HG02884 (cell line): ENCODE results near the gene HDLBP.

Experiments used
- ATAC-seq: cut with Tn5 transposase; IDR thresholded peaks from one replicate; pipeline ENCODE4 v1.9.1; 2021; ENCODE audit warnings: mild to moderate bottlenecking, moderate library complexity; ENCODE audit not compliant: unreplicated experiment

The HDLBP gene

DNA sequence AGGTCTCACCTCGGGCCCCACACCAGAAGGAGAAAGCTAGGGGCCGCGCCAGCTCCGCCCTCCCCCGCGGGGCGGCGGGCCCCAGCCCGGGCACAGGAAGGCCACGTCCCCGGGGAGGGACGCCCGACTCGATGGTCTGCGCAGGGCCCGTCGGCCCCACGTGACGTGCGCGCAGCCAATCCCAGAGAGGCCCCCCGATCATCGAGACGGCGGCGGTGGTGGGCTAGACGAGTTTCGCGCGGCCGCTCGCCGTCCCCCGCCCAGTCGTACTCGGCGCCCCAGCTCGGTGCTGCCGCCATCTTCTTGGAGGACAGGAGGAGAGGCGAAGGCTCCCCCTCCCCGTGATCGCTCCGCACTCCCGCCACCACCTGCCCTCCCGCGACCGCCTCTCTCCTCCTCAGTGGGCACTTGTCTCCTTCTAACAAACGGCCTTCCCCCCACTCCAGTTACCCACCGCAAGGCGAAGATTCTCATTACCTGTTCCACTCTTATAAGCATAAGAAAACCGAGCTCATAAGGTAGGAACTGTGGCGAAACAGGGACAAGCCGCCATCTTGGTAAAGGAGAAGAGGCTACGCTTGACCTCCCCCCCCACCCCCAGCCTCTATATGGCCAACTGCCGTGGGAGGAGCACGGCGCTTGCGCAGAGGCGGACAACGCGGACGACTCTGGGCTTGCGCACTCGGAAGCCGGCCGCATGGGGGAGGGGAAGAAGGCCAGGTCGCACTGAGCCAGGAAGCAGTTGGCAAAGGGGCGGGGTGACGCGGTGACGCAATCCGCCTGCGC lies at the start of gene HDLBP:
HDLBP (minus strand) TSS at position 580 of the 786 bp plus-strand sequence. CDS start 48,803 bp downstream, outside the sequence.
- peak; percentile 73 for ATAC-seq

GRCh38 chr2:241364781-241365180 lies 49.3 kb upstream of the HDLBP start:
- ATAC-seq, result no peak

GRCh38 chr2:241363426-241363825 lies 48.0 kb upstream of the HDLBP start:
- ATAC-seq, result no peak

DNA sequence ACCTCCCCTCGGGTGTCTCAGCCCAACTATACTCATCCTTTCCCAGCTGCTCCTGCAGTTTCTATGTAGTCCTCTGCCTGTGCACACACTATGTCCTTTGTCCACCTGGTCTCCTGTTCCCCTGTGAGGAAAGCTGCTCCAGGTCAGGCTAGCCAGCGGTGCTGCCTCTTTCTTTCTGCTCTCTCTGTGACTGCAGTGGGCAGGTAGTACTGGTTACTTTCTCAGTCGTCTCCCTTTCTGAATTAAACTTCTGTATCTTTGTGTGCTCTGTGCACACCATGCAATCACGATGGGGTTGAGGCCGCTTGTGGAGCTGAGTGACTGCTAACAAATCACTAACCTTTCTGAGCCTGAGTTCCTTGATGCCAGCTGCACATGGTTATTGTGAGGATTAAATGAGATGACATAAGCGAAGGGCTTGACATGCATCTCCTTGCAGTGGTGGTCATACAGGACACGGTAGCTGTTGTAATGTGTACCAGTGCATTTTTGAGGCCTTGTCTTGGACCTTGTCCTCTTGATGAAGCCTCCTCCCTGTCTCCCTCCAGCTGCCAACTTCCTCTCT lies 44.1 kb upstream of the HDLBP start:
- no peak for ATAC-seq

DNA sequence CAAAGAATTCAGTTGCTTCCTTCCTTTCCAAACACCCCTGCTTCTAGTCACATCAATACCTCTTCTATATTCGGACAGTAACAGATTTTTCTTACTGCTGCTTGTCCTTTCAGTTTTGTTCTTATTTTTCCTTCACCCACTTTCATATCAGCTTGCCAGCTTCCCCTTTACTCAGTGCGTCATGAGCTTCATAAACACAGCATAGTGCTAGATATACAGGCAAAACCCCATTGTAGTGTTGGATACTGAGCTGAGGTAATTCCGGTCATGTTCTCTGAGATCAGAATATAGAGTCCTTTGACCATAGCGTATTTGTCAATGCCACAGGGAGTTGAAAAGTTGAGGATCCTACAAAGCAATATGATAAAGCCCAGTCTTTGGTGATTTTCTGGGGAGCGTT lies 43.0 kb upstream of the HDLBP start:
- ATAC-seq, result no peak

- no peak for ATAC-seq
Observed at GRCh38 chr2:241357531-241357930, 42.1 kb upstream of the HDLBP start.

DNA sequence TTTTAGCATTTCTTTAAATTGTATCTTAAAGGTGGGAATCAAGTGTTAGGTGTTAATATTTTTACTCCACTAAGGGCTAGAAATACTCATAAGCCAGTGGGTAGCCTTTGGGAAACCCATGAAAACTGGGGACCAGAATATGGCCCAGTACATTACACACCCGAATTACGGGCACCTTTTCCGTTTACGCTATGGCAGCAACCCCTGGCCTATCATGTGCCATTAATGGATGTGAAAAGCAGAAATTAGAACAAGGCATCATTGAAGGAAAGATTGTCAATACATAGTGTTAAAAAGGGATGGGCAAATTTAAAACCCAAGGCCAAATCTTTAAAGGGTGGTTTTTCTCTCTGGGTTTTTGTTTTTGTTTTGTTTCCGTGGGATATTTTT lies 41.4 kb upstream of the HDLBP start:
- ATAC-seq, result no peak

DNA sequence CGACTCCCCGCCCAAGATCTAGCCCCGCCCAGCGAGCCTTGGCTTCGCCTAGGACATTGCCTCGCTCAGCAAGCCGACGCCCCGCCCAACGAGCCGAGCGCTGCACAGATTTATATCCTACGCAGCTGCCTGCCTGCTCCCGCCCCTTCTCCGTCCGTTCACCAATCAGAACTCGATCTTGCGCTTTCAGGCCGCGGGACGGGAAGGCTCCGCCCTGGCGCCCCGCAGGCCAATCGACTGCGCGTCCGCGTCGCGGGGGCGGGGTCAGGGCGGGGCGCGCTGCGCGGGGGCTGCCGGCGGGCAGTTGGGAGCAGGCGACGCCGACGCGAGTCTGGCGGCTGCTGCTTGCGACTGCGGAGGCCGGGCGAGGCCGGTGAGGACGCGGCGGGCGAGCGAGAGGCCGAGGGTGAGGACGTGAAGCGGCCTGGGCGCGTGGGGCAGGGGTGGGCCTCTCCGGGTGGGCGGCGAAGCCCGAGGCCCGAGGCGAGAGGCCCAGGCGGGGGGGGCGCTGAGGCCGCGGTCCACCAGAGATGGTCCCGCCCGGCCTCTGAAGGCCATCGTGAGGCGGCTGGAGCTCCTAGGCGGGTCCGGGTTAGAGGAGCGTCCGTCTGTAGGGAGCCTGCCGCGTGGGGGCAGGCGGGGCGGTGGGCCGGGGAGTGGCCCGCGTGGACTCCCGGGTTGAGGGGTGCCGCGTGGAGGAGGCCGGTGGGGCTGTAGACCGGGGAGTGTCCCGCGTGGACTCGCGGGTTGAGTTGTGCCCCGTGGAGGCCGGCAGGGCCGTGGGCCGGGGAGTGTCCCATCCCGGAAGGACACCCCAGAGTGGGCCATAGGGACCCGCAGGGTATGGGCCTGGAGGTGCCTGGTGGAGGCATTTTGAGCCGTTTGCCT lies 40.8 kb upstream of the HDLBP start, which contains the start of gene FARP2:
FARP2 (plus strand) TSS at position 303 of the 888 bp plus-strand sequence. CDS start 16,823 bp downstream, outside the sequence.
- ATAC-seq, result peak; percentile 82

- ATAC-seq, result no peak
Observed at GRCh38 chr2:241354668-241355658, 39.5 kb upstream of the HDLBP start.

DNA sequence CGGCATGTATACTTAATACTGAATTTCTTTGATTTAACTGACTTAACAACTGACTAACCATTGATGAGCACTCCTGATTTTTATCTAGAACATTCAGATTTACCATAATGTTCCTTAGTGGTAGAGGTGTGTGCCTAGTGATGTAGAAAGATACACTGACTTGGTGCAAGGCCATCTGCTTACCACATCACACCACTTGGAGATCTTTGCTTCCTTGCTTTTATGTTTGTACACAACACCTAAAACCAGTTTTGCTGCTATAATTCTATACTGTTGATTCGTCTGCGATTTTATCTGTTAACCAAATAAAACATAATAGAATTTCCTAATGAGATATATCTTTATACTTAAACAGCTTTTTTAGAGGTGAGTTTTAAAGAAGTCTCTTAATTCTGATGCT lies 36.8 kb upstream of the HDLBP start:
- ATAC-seq, result no peak

- ATAC-seq, result no peak
Observed at GRCh38 chr2:241351640-241352031, 36.2 kb upstream of the HDLBP start.

DNA sequence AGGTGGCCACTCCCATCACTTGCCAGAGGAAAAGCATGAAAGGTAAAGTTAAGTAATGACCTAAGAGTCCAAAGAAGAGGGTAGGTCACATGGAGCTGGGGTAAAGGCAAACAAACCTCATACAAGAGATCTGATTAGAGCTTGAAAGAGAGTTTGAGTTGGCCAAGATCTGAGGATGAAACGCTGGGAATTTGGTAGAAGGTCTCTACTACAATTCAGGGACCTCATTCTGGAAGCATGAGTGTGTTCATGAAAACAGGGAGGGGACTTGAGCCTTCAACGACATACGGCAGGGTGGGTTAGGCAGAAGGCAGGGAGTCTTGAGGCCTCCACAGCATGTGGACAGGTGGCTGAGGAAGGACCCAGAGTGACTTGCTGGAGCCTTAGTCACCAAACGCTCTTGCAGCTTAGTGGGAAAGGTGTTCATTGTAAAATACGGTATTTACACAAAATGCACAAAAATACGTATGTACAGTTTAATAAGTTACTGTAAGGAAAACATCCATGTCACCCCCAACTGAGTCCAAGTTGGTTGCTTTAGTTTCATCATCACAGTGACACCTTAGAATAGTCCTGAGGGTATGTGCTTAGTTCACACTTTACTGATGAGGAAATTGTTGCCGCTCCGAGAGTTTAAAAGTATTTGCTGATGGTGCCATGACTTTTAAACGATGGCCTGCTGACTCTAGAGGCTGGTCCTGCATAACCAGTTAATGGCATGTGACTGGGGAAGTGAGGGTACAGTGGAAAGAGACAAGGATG lies 35.6 kb upstream of the HDLBP start:
- ATAC-seq, result no peak

DNA sequence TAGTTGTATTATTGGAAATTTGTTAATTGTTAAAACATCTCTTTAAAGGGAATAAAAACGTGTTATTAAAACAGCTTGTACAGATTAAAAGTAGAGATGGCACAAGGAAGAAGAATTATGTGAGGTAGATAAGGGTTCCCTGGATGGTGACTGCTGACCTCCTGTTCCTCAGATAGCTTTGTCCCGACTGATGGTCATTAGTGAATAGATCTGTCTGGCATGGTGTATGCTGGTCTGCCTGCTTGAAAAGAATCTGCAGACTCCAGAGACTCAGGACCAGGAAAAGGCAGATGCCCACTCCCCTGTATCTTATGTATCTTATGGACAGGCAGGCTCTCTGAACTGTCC lies 35.0 kb upstream of the HDLBP start:
- no peak for ATAC-seq

DNA sequence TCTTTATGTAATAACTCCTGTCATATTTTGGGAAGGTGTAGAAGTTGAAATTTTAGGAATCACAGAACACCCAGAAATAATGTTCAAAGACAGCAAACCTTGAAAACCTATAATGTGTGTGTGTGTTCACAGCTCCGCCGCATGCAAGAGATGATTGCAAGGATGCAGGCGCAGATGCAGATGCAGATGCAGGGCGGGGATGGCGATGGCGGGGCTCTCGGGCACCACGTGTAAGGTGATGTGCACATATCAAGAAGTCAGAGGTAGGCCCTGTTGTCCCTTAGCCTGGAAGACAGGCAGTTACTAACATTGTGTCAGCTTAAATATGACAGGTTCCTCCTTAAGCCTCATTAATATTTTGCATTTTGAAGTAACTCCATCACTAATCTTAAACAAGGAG lies 34.5 kb upstream of the HDLBP start:
- no peak for ATAC-seq

- no peak for ATAC-seq
Observed at GRCh38 chr2:241344925-241345651, 29.6 kb upstream of the HDLBP start.

- ATAC-seq, result no peak
Observed at GRCh38 chr2:241340631-241341163, 25.2 kb upstream of the HDLBP start.

DNA sequence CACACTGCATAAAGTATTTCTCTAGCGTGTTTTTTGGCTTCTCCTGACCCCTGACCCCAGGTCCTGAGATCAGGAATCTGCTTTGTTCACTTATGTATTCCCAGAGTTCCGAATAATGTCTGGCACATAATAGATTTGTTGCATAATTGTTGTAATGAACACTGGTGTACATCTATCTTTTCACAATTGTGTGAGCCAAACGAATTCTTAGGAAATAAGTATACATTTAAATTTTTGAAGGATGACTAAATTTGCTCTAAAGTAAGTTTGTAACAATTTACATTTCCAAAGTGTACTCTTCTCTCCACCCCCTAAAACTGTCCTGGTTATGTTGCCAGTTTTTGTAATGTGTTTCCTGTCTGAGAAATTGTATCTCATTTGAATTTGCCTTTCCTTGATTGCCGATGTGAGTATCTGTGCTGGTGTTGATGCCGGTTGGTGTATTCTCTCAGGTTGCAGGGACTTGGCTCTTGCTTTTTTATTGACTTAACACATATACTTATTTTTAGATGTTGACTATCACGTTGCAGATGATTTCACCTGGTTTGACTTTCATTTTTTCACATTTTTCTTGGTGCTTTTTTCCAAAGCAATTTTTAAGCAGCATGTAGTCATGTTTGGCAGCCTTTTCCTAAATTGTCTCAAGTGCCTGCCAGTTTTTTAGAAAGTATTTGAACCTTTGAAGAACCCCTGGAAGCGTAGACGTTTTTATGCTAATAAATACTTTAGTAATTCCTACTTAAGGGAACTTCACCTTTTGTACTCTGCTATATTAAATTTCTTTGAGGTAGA lies 24.6 kb upstream of the HDLBP start:
- ATAC-seq, result no peak

DNA sequence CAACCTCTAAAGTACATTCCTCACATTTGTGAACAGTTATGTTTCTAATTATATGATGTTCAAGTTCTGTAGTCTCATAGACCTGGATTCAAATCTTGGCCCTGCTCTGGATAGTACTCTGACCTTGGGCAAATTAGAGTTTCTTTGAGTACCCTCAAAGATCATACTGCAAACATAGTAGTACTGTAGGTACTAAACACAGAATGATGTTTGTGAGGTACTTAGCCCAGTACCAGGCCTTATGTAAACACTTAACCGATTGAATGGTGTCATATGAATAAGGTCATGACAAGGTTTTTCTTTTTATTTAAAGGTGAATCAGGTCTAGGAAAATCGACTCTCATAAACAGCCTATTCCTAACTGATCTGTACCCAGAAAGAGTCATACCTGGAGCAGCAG lies 19.3 kb upstream of the HDLBP start:
- ATAC-seq, result no peak
